Measurements from ENCODE around the gene RNF144B.

- TF ChIP-seq CTCF (IDR thresholded peaks at IDR 0.05; ENCODE audit: insufficient read depth, low read depth, low read length): no peak
- no peak for TF ChIP-seq EZH2 (IDR thresholded peaks at IDR 0.05; ENCODE audit: insufficient read depth, low read length)
Observed at GRCh38 chr6:18500921-18501662, 113.9 kb downstream of the RNF144B start.

All from astrocyte (in vitro differentiated cells and primary cell).